ENCODE measurements around the gene ICA1. TPM values are rescaled to one million over a fixed set of nuclear protein-coding genes. Genes with fewer than 3 reads are reported as not detected.

Gene ICA1
- total RNA-seq, 4 donors from 2014 or later, result 9.7 to 61.8 (median 31.6) TPM

DNA sequence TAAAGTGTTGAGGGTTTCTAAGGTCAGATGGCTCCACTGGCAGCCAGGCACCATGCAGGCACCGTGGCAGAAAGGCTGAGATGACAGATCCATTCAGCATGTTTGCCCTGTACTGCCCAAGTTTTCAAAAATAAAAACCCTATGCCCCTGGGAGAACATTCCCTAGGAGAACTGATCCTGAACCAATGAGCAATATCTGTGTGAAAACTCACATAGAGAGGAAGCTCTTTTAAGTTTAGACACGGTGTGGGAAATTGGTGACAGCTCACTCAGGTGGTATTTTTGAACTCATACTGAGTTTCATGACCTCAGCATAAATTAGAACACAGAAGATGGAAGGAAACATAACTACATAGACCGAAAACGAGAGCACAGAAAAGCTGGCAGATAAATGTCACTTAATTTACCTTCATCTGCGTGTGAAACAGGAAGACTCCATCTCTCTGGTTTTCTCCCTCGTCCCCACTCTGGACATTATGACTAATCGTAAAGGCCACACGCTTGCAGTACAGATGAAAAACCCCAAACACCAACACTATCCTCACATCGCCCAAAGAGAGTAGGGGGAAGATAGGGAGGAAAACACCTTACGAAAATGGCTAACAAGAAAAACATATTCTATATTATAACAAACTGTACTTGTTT lies 127.8 kb downstream of the ICA1 start:
- ATAC-seq (ENCODE audit: low FRiP score) (no peak), DNase-seq (ENCODE audit: low spot score) (no peak)
- TF ChIP-seq, protein P1, sequence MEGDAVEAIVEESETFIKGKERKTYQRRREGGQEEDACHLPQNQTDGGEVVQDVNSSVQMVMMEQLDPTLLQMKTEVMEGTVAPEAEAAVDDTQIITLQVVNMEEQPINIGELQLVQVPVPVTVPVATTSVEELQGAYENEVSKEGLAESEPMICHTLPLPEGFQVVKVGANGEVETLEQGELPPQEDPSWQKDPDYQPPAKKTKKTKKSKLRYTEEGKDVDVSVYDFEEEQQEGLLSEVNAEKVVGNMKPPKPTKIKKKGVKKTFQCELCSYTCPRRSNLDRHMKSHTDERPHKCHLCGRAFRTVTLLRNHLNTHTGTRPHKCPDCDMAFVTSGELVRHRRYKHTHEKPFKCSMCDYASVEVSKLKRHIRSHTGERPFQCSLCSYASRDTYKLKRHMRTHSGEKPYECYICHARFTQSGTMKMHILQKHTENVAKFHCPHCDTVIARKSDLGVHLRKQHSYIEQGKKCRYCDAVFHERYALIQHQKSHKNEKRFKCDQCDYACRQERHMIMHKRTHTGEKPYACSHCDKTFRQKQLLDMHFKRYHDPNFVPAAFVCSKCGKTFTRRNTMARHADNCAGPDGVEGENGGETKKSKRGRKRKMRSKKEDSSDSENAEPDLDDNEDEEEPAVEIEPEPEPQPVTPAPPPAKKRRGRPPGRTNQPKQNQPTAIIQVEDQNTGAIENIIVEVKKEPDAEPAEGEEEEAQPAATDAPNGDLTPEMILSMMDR (IDR thresholded peaks at IDR 0.05), result no peak

DNA sequence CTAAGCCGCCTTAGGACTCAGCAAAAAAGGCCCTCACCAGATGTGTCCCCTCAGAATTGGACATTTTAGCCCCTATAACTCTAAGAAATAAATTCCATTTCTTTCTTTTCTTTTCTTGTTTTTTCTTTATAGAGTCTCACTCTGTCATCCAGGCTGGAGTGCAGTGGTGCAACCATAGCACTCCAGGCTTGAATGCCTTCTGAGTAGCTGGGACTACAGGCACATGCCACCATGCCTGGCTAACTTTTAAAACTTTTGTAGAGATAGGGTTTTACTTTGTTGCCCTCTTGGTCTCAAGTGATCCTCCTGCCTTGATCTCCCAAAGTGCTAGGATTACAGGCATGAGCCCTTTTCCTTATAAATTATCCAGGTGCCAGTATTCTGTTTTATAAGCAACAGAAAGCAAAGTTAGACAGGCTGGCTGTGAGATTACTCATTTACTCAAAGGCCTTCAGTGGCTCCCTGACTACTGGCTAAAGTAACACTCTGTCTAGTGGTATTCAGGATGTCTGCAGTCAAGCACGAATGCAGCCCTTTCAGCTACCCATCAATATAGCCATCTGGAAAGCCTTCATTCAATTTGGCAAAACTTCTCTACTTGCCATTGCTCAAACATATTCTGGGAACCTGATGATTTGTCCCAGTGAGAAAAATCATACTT lies 128.6 kb downstream of the ICA1 start:
- DNase-seq (ENCODE audit: low spot score) (no peak), ATAC-seq (ENCODE audit: low FRiP score) (no peak)
- TF ChIP-seq, protein P1 (IDR thresholded peaks at IDR 0.05), result no peak

DNA sequence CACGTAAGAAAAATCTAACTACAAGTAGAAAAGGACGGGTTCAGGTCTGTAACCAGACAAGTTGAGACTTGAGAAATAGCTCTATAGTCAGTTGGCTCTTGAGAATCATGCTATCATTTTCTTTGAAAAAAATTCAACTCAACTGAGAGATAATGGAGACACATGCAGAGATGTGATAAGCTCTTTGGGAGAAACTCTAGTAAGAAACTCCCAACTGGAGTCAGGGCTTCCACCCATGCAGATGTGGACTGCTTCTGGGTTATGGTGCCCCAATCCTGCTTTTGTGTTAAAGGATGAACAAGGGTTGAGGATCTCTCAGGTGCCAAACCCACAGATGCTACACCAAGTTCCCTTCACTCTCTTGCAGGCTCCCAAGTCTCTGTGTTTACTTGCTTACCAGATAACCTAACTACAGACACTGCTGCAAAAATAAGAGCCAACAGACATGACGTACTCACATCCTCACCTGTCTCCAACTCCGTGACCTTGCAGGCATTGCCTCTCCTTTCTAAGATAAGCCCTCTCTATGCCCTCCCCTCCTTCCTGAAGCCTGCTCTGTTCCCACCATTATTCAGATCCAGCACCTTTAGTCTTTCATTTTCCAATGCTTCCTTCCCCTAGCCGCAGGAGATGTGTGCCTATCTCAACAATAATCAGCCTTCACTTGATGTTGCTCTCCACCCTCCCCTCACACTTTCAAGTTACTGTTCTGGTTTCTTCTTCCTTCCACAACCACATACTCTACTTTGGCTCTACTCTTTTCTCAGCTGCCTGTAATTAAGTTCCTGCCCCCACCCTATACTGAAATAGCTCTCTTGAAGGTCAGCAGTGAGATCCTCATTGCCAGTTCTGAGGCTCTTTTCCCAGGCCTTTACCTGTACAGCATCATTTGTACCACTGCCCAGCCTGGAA lies 130.0 kb downstream of the ICA1 start:
- ATAC-seq (ENCODE audit: low FRiP score) (no peak), DNase-seq (ENCODE audit: low spot score) (no peak)
- TF ChIP-seq, protein P1 (IDR thresholded peaks at IDR 0.05), result no peak

DNA sequence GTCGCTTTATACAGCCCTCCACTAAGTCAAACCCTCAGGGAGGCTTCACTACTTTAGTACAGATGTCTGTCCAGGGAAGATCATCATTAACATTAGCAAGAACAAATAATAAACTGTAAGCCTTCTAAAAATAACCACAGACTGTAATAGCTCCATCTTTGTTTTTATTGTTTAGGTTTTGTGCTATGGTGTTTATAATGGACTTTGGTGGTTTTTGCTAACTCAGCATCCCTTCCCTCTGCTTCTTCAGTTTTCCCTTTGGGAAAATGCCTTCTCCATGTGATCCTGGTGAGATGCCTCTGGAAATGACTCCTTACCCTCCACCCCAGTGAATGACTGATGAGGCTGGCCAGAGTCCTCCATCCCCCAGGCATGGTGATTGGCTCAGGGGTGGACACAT lies 131.3 kb downstream of the ICA1 start:
- no peak for ATAC-seq (ENCODE audit: low FRiP score)
- TF ChIP-seq, protein P1 (IDR thresholded peaks at IDR 0.05), result no peak
- no peak for DNase-seq (ENCODE audit: low spot score)

DNA sequence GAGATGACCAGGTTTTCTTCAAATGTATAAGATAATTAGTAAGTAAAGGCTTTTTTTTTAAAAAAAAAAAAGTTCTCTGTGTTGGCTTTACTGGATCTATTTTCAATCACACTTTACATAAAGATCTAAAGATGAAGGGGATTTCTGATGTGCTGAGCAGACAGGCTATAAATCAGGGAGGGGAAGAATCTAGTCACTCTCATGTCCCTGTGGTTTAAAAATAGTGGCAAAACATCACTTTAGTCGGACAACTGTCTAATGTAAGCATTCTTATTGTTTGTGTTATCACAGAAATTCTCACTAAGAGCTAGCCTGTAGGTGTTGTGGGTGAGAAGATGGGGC lies 132.7 kb downstream of the ICA1 start:
- TF ChIP-seq, protein P1 (IDR thresholded peaks at IDR 0.05), result no peak
- DNase-seq (ENCODE audit: low spot score) (no peak), ATAC-seq (ENCODE audit: low FRiP score) (no peak)

DNA sequence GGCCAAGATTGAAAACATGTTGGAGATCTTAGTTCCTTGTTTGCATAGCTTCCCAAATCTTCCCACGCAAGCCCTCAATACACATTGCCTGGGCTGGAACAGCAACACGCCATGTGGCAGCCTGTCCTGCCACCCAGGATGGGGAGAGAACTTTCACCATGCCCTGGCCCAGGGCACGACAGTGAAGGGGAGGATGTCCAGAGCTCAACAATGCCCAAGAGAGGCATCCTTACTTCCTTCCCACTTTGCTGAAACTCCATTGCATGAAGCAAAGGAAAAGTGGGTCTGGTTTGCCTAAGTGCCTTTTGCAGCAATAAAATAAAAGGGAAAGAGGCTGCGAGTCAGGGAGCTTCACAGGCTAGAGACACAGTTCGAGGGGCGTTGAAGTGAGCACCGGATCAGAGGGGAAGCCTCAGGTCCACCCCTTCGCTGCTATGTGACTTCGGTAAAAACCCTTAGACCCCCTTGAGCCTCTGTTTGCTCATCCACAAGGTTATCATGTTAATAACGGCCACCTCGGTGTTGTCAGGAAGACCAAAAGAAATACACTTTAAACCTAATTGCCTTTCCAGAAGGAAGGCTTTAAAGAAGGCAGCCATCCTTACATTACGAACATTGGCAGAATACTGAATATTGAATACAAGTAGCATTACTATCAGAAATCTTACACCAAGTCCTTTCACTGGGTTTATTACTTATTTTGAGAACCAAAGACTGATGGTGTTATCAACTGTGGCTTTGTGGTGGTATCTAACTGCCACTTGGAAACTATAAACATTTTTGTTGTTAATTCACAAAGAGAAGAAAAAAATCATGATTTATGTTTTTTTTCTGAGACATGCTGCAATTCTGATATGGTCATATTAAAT lies 133.3 kb downstream of the ICA1 start:
- TF ChIP-seq, protein P1 (IDR thresholded peaks at IDR 0.05), result no peak
- ATAC-seq (ENCODE audit: low FRiP score) (no peak), DNase-seq (ENCODE audit: low spot score) (no peak)

All from omental fat pad (tissue), 4 donors.